Mucosa of rectum (tissue), 2 donors: Measurements from ENCODE around the gene ACAD10.
A peak's percentile ranks its signal among the peaks of the same experiment; 100 is the strongest.
"Not testable (repeated sequence)": the region's sequence is repeated elsewhere in the genome, so short reads cannot be mapped to it uniquely, and the experiment has no call there.

Experiments used
- H3K27ac ChIP-seq, 2 donors: one replicate each; pipeline ENCODE4 v1.7.0; 2013; ENCODE audit warnings: inconsistent platforms in 2 of 2, low read depth in 2 of 2, low read length in 2 of 2
- H3K27me3 ChIP-seq, 2 donors: one replicate each; pipeline ENCODE4 v1.7.0; 2013; ENCODE audit warnings: low read length in 2 of 2; ENCODE audit not compliant: control insufficient read depth in 2 of 2, insufficient read depth in 2 of 2
- H3K36me3 ChIP-seq, 2 donors: one replicate each; pipeline ENCODE4 v1.7.0; 2013; ENCODE audit warnings: low read length in 2 of 2; ENCODE audit not compliant: control insufficient read depth in 2 of 2, insufficient read depth in 2 of 2
- H3K4me1 ChIP-seq, 2 donors: one replicate each; pipeline ENCODE4 v1.7.0; 2013; ENCODE audit warnings: low read length in 2 of 2, mild to moderate bottlenecking in 1 of 2; ENCODE audit not compliant: control insufficient read depth in 2 of 2, insufficient read depth in 2 of 2
- H3K4me3 ChIP-seq, 2 donors: one replicate each; pipeline ENCODE4 v1.7.0; 2013; ENCODE audit warnings: low read length in 2 of 2
- H3K9ac ChIP-seq, 2 donors: one replicate each; pipeline ENCODE4 v1.7.0; 2013; ENCODE audit warnings: low read length in 2 of 2, low read depth in 1 of 2, mild to moderate bottlenecking in 1 of 2
- H3K9me3 ChIP-seq, 2 donors: one replicate each; pipeline ENCODE4 v1.7.0; 2013; ENCODE audit warnings: low read length in 2 of 2; ENCODE audit not compliant: control insufficient read depth in 2 of 2
- donor health status: healthy.
- donor health status: Normal muscosa, but diverticular disease.

Gene ACAD10

DNA sequence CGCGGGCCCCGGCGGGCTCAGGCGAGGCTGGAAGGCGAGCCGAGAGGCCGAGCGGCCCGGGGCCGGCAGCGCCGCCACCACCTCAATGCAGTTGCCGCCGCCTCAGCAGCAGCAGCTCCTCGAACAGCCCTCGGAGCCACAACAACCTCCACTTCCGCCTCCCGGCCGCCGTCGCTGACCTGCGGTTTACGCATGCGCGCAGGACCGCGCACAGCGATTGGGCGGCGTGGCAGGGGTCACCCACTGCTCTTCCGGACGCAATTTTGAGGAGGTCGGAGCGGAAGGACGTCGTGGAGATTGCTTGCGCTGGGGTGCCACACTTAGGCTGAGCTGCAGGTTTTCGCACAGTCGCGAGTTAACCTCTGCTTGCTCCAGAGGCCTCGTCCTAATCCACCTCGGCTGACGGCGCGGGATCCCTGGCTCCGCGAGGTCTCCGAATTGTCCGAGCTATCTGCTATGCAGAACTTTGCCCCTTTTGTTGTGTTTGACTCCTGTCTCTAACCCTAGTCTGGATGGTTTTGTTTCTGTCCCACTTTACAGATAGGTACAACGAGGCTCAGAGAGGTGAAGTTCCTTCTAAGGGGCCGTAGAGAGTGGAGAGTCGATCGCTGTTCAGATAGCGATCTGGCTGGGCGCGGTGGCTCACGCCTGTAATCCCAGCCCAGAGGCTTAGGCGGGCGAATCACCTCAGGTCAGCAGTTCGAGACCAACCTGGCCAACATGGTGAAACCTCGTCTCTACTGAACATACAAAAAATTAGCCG lies at the start of gene ACAD10, which contains the start of gene BRAP:
TSS of gene ACAD10 (plus strand) at position 243 of the 763 bp plus-strand sequence. CDS start 6,657 bp downstream, outside the sequence.
TSS of gene BRAP (minus strand) at position 146 of the 763 bp plus-strand sequence. CDS start 164 bp downstream, outside the sequence.
- peak within 1 kb of the TSS; percentile 94 to 97 for H3K27ac ChIP-seq
- H3K4me1 ChIP-seq: peaks cover 14 to 18% of the 10 kb centered on the region in 2 donors
- peak within 1 kb of the TSS; percentile 100 for H3K4me3 ChIP-seq
- H3K9me3 ChIP-seq: no peaks in the 10 kb centered on the region
- H3K9ac ChIP-seq: peak within 1 kb of the TSS; percentile 86 to 92
- no peaks in the 10 kb centered on the region for H3K27me3 ChIP-seq
- peaks cover 19 to 21% of the 10 kb centered on the region in 2 donors for H3K36me3 ChIP-seq

DNA sequence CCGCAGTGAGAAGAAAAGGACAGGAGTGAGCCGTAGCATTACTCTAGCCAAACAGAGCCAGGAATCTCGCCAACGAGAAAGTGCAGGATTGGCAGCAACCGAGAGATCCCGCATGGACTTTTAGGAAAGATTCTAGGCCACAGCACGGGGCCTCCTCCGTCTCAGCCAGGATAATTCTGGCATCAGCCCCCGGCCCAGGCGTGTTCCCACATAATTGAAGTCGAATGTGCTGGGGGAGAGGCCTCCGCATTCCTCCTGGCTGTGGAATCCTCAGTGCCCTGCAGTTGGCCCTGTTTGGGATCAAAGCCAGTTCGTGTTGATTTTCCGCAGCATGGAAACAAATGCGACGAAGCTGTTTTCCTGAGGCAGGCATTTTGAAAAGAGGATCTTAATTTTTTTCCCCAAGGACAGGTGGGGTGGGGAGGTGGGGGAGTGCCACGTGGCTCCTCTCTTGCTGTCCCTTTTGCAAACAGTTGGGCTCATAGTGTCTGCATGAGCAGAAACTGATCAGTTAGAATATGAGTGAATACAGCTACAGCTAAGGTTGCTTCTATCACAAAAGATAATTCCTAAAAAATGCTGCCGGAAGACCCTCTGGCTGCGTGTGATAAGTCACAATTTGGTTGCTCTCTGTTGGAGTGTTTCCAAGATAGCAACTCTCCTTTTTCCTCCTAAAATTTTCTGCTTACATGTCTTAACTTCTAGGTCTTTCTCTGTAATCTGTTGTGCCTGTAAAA lies 49.5 kb upstream of the ACAD10 start:
- Histone ChIP-seq H3K9me3 (no peaks in the 10 kb centered on the region), H3K36me3 (peaks cover 0 to 6% of the 10 kb centered on the region in 2 donors), H3K27ac (peak overlapping the region; percentile 10 to 12), H3K4me1 (peaks cover 0 to 2% of the 10 kb centered on the region in 2 donors), H3K9ac (no peak overlapping the region), H3K4me3 (no peak overlapping the region), H3K27me3 (no peaks in the 10 kb centered on the region)

DNA sequence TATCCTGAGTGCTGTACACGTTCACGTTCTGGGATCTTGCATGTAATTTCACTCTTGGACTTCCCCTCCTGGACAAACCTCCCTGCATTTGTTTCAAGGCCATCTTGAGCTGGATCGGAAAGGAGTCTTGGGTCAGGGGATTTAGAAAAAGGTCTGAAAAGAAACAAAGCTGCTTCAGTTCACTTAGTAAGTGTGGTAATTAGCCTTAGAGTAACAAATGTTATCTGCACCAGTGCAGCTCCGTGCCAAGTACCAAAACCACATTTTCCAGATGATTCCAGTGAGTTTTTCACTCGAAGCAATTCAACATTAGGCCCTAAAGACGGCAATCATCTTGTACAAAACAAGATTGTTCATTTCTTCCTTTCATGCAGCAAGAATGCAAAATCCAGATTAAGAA lies 47.3 kb upstream of the ACAD10 start:
- Histone ChIP-seq H3K4me1 (peaks cover 0 to 3% of the 10 kb centered on the region in 2 donors), H3K4me3 (no peak overlapping the region), H3K27ac (no peak overlapping the region), H3K9ac (no peak overlapping the region), H3K9me3 (no peaks in the 10 kb centered on the region), H3K36me3 (peaks cover 3 to 19% of the 10 kb centered on the region in 2 donors), H3K27me3 (no peaks in the 10 kb centered on the region)

DNA sequence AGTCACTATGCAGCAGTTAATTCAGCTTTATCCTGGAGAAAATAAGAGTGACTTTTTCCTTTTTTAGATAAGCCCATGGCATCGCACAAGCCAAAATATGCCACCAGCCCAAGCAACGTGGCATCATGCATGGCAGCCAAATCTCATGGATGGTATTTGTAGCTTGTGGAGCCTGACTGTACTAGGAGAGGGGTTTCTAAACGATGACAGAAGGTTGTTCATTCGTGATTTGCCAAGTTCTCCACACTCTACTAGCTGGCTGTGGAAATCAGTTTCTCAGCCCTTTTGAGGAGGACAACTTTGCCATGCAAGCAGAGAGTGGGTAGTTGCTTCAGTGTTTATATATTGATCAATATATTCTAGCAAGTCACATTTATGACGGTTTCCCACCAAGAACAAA lies 45.3 kb upstream of the ACAD10 start:
- no peak overlapping the region for H3K4me3 ChIP-seq
- H3K36me3 ChIP-seq: peaks cover 19 to 33% of the 10 kb centered on the region in 2 donors
- H3K4me1 ChIP-seq: peaks cover 0 to 8% of the 10 kb centered on the region in 2 donors
- H3K27me3 ChIP-seq: no peaks in the 10 kb centered on the region
- H3K27ac ChIP-seq: no peak overlapping the region
- no peak overlapping the region for H3K9ac ChIP-seq
- H3K9me3 ChIP-seq: no peaks in the 10 kb centered on the region

DNA sequence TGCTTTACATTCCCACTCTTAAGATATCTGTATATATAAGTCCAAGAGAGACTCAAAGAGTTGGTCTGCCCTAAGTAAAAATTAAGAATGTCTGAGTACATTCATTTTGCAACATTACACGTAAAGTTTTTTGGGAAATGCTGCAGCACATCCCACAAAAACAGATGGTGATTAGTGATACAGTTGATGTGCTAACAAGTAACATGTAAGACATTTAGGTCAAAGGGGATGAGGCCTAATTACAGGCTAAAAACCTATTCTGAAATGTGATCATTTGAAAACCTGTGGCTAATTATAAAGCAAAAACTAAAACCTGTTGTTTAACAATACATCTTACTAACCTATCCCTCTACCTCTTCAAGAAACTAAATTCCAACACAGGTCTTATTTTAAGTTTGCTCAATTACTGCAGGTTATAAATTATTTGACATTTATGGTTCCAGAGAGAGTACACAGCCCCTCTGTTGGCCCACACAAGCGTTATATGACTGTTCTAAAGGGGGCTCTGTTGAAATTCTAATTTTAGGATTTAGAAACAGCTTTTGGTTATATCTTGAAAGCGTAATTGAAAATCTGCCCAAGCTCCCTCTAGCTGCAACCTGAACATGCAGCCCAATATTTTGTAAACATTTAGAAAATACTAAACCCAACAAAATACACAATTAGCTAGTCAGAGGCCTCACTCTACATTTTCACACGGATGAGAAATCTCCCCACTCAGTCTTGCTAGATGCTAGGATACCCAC lies 43.0 kb upstream of the ACAD10 start:
- no peak overlapping the region for H3K9ac ChIP-seq
- H3K27ac ChIP-seq: peak overlapping the region; percentile 34 to 57
- no peaks in the 10 kb centered on the region for H3K9me3 ChIP-seq
- no peak overlapping the region for H3K4me3 ChIP-seq
- no peaks in the 10 kb centered on the region for H3K27me3 ChIP-seq
- H3K36me3 ChIP-seq: peaks cover 37 to 54% of the 10 kb centered on the region in 2 donors
- peaks cover 0 to 6% of the 10 kb centered on the region in 2 donors for H3K4me1 ChIP-seq

DNA sequence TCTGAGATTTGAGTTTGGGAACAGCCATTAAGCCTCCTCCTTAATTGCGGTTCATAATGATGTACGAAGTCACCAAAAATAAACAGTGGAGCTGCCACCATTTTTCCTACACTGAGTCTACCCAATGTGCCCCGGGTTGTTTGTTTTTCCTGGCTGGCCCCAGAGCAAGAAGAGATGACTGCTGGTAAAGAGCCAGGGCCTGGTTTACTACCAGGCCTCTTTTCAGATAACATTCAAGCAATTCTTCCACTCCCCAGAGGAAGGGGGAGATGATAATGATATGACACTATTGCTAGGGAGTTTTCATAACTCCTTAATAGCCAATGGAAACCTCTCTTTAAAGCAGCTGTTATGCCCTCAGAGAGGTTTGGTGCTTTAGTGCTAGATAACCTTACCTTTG lies 42.4 kb upstream of the ACAD10 start:
- Histone ChIP-seq H3K36me3 (peaks cover 37 to 54% of the 10 kb centered on the region in 2 donors), H3K9ac (no peak overlapping the region), H3K4me1 (peaks cover 0 to 6% of the 10 kb centered on the region in 2 donors), H3K27ac (peak overlapping the region; percentile 34 to 57), H3K9me3 (no peaks in the 10 kb centered on the region), H3K4me3 (no peak overlapping the region), H3K27me3 (no peaks in the 10 kb centered on the region)

DNA sequence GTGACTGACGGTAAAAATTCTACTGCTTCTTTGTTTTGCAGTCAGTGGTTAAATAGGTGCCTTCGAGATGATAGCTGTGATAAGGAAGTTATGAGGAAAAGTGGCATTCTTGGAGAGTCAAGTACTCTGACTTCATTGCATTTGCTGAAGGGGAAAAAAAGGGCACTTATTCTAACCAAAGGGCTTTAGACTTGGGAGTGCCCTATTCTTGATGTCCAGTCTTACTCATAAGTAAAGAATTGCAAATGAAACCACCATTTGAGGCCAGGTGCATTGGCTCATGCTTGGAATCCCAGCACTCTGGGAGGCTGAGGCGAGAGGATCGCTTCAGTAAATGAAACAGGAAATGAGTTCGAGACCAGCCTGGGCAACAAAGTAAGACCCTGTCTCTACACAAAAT lies 40.4 kb upstream of the ACAD10 start:
- H3K36me3 ChIP-seq: peaks cover 45 to 63% of the 10 kb centered on the region in 2 donors
- no peaks in the 10 kb centered on the region for H3K27me3 ChIP-seq

DNA sequence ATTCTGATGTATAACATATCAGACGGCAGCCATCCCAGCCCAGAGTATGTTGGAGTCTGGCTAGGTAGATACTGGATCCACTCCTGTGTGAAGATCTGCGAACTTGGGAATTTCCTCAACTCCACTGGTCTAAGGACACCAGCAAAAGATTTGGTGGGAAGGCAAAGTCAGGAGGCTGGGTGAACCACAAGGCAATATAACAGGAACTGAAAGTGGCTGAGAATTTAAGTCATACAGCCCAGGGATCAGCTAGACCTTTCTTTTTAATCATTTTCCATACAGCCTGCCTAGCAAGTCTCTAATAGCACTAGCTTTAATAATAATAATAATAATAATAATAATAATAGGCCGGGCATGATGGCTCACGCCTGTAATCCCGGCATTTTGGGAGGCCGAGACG lies 34.9 kb upstream of the ACAD10 start:
- Histone ChIP-seq H3K4me3 (no peak overlapping the region), H3K4me1 (no peaks in the 10 kb centered on the region), H3K9me3 (no peaks in the 10 kb centered on the region), H3K9ac (no peak overlapping the region), H3K27me3 (no peaks in the 10 kb centered on the region), H3K36me3 (peaks cover 47 to 65% of the 10 kb centered on the region in 2 donors), H3K27ac (no peak overlapping the region)

More for the DNA sequence above, 40.4 kb upstream of the ACAD10 start:
- H3K9me3 ChIP-seq: no peaks in the 10 kb centered on the region
- H3K4me3 ChIP-seq: no peak overlapping the region
- H3K4me1 ChIP-seq: peaks cover 0 to 6% of the 10 kb centered on the region in 2 donors
- H3K27ac ChIP-seq: no peak overlapping the region
- H3K9ac ChIP-seq: no peak overlapping the region

DNA sequence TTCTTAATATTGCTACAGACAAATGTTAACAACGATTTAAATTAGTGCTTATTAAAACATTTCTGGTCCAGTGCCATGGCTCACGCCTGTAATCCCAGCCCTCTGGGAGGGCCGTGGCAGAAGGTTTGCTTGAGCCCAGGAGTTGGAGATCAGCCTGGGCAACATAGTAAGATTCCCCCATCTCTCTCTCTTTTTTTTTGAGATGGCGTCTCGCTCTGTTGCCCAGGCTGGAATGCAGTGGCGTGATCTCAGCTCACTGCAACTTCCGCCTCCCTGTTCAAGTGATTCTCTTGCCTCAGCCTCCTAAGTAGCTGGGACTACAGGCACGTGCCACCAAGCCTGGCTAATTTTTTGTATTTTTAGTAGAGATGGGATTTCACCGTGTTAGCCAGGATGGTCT lies 33.3 kb upstream of the ACAD10 start:
- H3K9ac ChIP-seq, H3K27me3 ChIP-seq, H3K4me1 ChIP-seq, H3K27ac ChIP-seq, H3K9me3 ChIP-seq, H3K4me3 ChIP-seq: not testable (repeated sequence)
- peaks cover 43 to 60% of the 10 kb centered on the region in 2 donors for H3K36me3 ChIP-seq
